A673 (cell line): ENCODE data around the gene HMCES. TPM values are rescaled to one million over a fixed set of nuclear protein-coding genes. Genes with fewer than 3 reads are reported as not detected.

Experiments used
- BruUV-seq: library from RNA; stranded (reverse); fragments of 400-500 nt; replicated peaks from 2 replicates; lab custom pipeline; 2021; lab: Mats Ljungman, UMichigan
- CTCF ChIA-PET: fragments of 300-600 bp; sonication (Branson Sonifier 250); formaldehyde crosslinking; loops from one replicate; lab custom pipeline; 2022; ENCODE audit warnings: antibody characterized with exemption; lab: Charles Lee
- POLR2A ChIA-PET: fragments of 300-600 bp; sonication (Branson Sonifier 250); formaldehyde crosslinking; loops from one replicate; lab custom pipeline; 2022; ENCODE audit warnings: antibody characterized with exemption; ENCODE audit not compliant: low non-redundant PET; lab: Charles Lee
- DNase-seq: peaks from one replicate; pipeline ENCODE4 v3.0.0-alpha.2; 2015; ENCODE audit warnings: low spot score
- H3K27ac ChIP-seq: fragments of 200-600 bp; sonication (generic); 2 replicates; pipeline ENCODE4 v1.5.1; 2016; ENCODE audit warnings: mixed run types, low read depth, mild to moderate bottlenecking, mixed read lengths, antibody characterized with exemption, low read length; ENCODE audit not compliant: poor library complexity, severe bottlenecking
- H3K27me3 ChIP-seq: fragments of 200-600 bp; sonication (generic); replicated peaks from 2 replicates; pipeline ENCODE4 v1.6.1; 2017; ENCODE audit warnings: mixed run types, low read depth, mild to moderate bottlenecking, mixed read lengths, antibody characterized with exemption, low read length; ENCODE audit not compliant: insufficient read depth, poor library complexity
- H3K36me3 ChIP-seq: fragments of 200-600 bp; sonication (generic); 2 replicates; pipeline ENCODE4 v1.6.1; 2016; ENCODE audit warnings: mixed run types, mild to moderate bottlenecking, mixed read lengths, antibody characterized with exemption, low read length; ENCODE audit not compliant: insufficient read depth, poor library complexity, severe bottlenecking
- H3K4me1 ChIP-seq: fragments of 200-600 bp; sonication (generic); 2 replicates; pipeline ENCODE4 v1.6.1; 2017; ENCODE audit warnings: mixed run types, mild to moderate bottlenecking, mixed read lengths, antibody characterized with exemption, low read length; ENCODE audit not compliant: insufficient read depth, poor library complexity, severe bottlenecking
- H3K4me3 ChIP-seq: fragments of 200-600 bp; sonication (generic); 2 replicates; pipeline ENCODE4 v1.5.1; 2016; ENCODE audit warnings: low read depth, mixed run types, mild to moderate bottlenecking, mixed read lengths, low read length; ENCODE audit not compliant: poor library complexity, severe bottlenecking
- H3K9me3 ChIP-seq: fragments of 200-600 bp; sonication (generic); 2 replicates; pipeline ENCODE4 v1.6.1; 2016; ENCODE audit warnings: mixed run types, low read depth, mild to moderate bottlenecking, mixed read lengths, antibody characterized with exemption, low read length; ENCODE audit not compliant: poor library complexity, severe bottlenecking
- CTCF ChIP-seq: fragments of 300-800, 200-600 bp; sonication (generic); conservative IDR thresholded peaks from 2 replicates; pipeline ENCODE4 v1.5.1; 2017; ENCODE audit warnings: low read depth, mild to moderate bottlenecking, antibody characterized with exemption, low read length, moderate library complexity, mixed read lengths
- EZH2 ChIP-seq: fragments of 200-600 bp; sonication (generic); IDR thresholded peaks from 2 replicates; pipeline ENCODE4 v1.6.1; 2017; ENCODE audit warnings: borderline replicate concordance, low read depth, mild to moderate bottlenecking, mixed read lengths, antibody characterized with exemption, low read length; ENCODE audit not compliant: poor library complexity, severe bottlenecking
- intact Hi-C: fragments of 100-400 bp; cut with micrococcal nuclease; formaldehyde crosslinking; loops from one replicate; pipeline ENCODE4 v1.10.0; 2022; ENCODE audit not compliant: unreplicated experiment
- total RNA-seq: library from RNA; stranded (reverse); gene quantifications from 2 replicates; pipeline ENCODE4 v1.2.3, GENCODE V29; 2021

HMCES gene
- total RNA-seq, 1 experiment from 2014 or later = 52.2 TPM

GRCh38 chr3:129277829-129278271 is 820 bp upstream of the HMCES start:
- no peak overlapping the region for H3K4me3 ChIP-seq
- no peaks in the 10 kb centered on the region for H3K27me3 ChIP-seq
- H3K4me1 ChIP-seq = peaks cover 17% of the 10 kb centered on the region
- H3K36me3 ChIP-seq = peaks cover 43% of the 10 kb centered on the region
- H3K27ac ChIP-seq = peak overlapping the region; percentile 84
- intact Hi-C loops = no loop called here
- BruUV-seq = no TSS peak
- DNase-seq = peak; percentile 43
- ChIA-PET POLR2A (interaction anchor here (0.7 kb wide), 1 partner anchor 283 kb away, joined by 3 read pairs; no protein-coding TSS in a partner anchor), CTCF (no interaction called here)
- TF ChIP-seq EZH2 (no peak), CTCF (no peak)
- H3K9me3 ChIP-seq = no peaks in the 10 kb centered on the region

GRCh38 chr3:129278966-129279906 is 566 bp downstream of the HMCES start:
- Histone ChIP-seq H3K36me3 (peaks cover 29% of the 10 kb centered on the region), H3K4me3 (peak overlapping the region; percentile 93), H3K4me1 (peaks cover 17% of the 10 kb centered on the region), H3K27ac (peak overlapping the region; percentile 84), H3K27me3 (no peaks in the 10 kb centered on the region), H3K9me3 (no peaks in the 10 kb centered on the region)
- ChIA-PET CTCF (no interaction called here), POLR2A (interaction anchor here (0.6 kb wide), 1 partner anchor 157 kb away, joined by 13 read pairs; no protein-coding TSS in a partner anchor)
- no TSS peak for BruUV-seq
- intact Hi-C loops = no loop called here
- DNase-seq = peak; percentile 62
- TF ChIP-seq CTCF (no peak), EZH2 (no peak)

GRCh38 chr3:129280183-129280582 is 1.5 kb downstream of the HMCES start:
- Histone ChIP-seq H3K4me1 (peaks cover 17% of the 10 kb centered on the region), H3K4me3 (peak overlapping the region; percentile 93), H3K27me3 (no peaks in the 10 kb centered on the region), H3K27ac (no peak overlapping the region), H3K36me3 (peaks cover 19% of the 10 kb centered on the region), H3K9me3 (no peaks in the 10 kb centered on the region)
- ChIA-PET POLR2A (no interaction called here), CTCF (no interaction called here)
- intact Hi-C loops = no loop called here
- BruUV-seq = no TSS peak
- DNase-seq = no peak
- TF ChIP-seq CTCF (no peak), EZH2 (no peak)
